GM12891 (cell line): Measurements from ENCODE around the gene SCN4A.
A peak's percentile ranks its signal among the peaks of the same experiment; 100 is the strongest.

Experiments used
- DNase-seq: peaks from one replicate; pipeline ENCODE4 v3.0.0; 2011; ENCODE audit warnings: low spot score; ENCODE audit not compliant: insufficient read length
- FAIRE-seq: peaks from 2 replicates; lab custom pipeline; 2011; peaks lifted over from hg19 to GRCh38; lab: Jason Lieb, UNC
- PAX5 ChIP-seq: IDR thresholded peaks from 2 replicates; pipeline ENCODE4 v1.6.1; 2011; ENCODE audit warnings: low read length, moderate library complexity, mild to moderate bottlenecking; ENCODE audit not compliant: insufficient read depth, severe bottlenecking
- POLR2A ChIP-seq: IDR thresholded peaks from 2 replicates; pipeline ENCODE4 v1.6.1; 2011; ENCODE audit warnings: low read depth, low read length, control low read depth
- POLR2AphosphoS5 ChIP-seq: IDR thresholded peaks from 2 replicates; pipeline ENCODE4 v1.6.1; 2011; ENCODE audit warnings: low read depth, low read length, control low read depth
- POU2F2 ChIP-seq: IDR thresholded peaks from 2 replicates; pipeline ENCODE4 v1.6.1; 2011; ENCODE audit warnings: low read depth, mild to moderate bottlenecking, control low read depth, low read length, moderate library complexity
- SPI1 ChIP-seq: IDR thresholded peaks from 2 replicates; pipeline ENCODE4 v1.6.1; 2011; ENCODE audit warnings: low read depth, low read length, control low read depth
- TAF1 ChIP-seq: IDR thresholded peaks from 2 replicates; pipeline ENCODE4 v1.6.1; 2011; ENCODE audit warnings: low read depth, low read length, control low read depth

Gene SCN4A

DNA sequence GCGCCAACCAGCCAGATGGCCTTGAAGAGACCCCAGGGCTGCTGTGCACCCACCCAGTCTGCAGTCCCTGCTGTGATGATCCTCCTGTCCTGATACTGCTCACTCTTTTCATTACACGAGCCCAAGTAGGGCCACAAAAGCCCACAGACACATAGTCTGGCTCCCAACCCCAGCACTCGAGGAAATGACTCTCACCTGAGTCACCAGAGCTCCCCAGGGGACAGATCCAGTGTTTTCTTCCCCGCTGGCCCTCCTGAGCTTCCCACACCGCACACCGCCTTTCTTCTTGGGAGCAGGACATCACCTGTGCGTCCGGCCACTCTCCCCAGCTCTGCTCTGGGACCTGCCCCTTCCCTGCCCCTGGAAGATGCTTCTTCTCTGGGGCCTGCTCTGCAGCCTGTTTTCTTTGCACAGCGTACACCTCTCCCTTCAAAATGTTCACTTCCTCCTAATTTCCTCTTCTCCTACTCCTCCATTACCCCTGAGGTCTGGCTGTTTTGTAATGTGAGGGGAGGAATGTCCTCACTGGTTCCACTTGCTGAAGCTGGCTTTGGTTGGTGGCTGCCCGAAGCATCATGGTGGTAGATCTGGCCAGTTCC lies 2.0 kb upstream of the SCN4A start:
- TF ChIP-seq TAF1 (no peak), POU2F2 (no peak), SPI1 (no peak), POLR2A (no peak), PAX5 (no peak), POLR2AphosphoS5 (no peak)
- FAIRE-seq: no peak
- DNase-seq: no peak

DNA sequence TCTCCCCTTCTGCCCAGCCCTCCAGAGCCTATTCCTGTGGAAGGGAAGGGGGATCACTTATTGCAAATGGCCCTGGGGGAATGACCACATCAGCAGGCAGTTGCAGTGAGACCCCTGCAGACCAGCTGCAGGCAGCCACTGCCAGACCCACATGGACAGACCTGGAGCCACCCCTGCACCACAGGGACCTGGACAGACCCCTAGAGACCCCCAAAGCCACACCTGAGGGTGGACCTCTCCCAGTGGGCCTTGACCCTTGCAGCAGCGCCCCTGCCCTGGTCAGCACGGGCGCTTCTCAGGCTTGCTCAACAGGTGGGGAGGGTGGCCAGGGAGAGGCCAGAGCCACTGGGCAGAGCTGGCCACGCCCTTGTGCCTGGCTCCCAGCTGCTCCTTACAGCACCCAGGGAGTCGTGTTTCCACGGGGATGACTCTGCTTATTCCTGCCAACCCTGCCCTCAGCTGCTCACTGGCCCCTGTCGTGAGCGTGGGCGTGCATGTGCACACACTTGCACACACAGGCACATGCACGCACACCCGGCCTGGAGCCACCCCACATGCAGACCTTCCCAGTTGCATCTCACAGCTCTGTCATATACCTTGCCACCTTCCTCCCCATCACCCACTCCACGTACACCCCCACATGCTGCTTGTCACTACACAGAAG lies 1.3 kb upstream of the SCN4A start:
- no peak for FAIRE-seq
- TF ChIP-seq POU2F2: no peak
- TF ChIP-seq TAF1: no peak
- no peak for TF ChIP-seq POLR2AphosphoS5
- TF ChIP-seq PAX5: no peak
- no peak for TF ChIP-seq SPI1
- TF ChIP-seq POLR2A: no peak
- DNase-seq: no peak

DNA sequence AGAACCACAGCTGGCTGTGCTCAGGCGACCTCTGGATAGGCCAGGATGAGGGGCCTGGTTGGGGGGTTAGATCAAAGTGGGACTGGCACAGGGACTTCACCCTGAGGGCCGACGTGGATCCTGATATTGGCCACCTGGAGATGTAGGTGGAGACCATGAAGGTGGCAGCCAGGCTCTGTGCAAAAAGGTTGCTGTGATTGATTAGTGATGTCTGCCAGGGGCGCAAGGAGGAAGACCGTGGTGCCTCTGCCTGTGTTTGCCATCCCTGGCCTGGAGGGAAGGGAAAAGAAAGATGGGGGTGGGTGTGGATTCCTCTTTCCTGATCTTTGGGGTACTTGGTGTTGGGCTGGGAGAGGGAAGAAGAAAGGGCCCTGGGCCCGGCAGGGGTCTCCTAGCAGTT lies 529 bp upstream of the SCN4A start:
- FAIRE-seq (no peak), DNase-seq (no peak)
- TF ChIP-seq PAX5 (no peak), SPI1 (no peak), POLR2AphosphoS5 (no peak), TAF1 (no peak), POU2F2 (no peak)

DNA sequence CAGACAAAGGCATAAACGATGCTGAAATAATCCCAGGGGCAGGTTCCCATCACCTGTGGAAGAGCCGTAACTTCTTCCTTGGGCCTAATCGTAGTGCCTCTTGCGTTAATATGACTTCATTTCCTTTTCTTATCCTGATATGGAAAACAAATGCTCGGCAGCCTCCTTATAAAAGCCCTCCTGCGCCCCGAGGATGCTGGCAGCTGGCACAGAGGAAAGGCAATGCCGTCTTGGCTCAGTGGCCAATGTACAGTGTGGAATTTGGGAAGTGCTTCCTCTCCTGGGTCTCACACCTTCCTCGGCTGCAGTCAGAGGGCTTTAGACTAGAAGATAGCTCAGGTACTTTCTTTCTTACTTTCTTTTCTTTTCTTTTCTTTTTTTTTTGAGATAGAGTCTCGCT lies 3.4 kb downstream of the SCN4A start:
- DNase-seq (no peak), FAIRE-seq (no peak)
- TF ChIP-seq POLR2AphosphoS5: no peak
- no peak for TF ChIP-seq POLR2A
- TF ChIP-seq PAX5: no peak
- TF ChIP-seq POU2F2: no peak
- no peak for TF ChIP-seq TAF1

DNA sequence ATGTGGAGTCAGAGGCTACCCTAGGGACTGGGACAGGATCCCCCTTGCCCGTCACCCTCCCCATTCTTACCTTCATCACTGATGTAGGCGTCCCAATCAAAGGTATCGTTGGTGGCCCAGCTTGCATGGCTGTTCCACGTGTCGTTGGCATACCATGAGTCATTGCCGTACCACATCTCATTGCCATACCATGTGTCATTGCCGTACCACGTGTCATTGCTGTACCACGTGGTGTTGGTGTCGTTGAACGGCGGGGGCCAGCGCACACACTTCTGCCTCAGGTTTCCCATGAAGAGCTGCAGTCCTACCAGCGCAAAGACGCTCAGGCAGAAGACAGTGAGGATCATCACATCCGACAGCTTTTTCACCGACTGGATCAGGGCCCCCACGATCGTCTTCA lies 4.8 kb downstream of the SCN4A start:
- TF ChIP-seq SPI1: no peak
- TF ChIP-seq POLR2AphosphoS5: no peak
- TF ChIP-seq PAX5: no peak
- no peak for TF ChIP-seq TAF1
- no peak for TF ChIP-seq POU2F2
- no peak for TF ChIP-seq POLR2A
- no peak for DNase-seq
- peak; percentile 78 for FAIRE-seq

DNA sequence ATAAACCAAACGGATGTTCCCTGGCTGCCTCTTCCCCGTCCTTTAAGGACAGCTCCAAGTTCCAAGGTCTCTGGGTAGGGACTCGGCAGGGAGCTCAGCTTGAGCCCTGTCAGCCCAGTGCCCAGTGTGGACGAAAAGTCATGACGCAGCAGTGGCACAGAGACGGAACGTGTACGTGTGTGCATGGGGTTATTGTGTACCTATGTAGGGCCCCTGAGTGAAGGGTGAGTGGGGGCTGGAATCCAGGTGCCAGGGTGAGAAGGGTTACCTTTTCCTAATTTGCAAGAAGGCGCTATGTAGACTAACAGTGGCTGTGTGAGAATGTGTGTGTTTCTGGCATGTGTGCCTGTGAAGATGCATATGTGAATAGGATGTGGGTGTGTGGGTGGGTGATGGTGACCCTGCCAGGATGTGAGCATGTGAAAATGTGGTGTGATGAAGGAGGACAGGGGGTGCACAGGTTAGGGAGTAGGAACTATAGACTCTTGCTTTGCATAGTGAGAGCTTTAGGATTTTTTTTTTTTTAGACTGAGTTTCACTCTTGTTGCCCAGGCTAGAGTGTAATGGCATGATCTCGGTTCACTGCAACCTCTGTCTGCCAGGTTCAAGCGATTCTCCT lies 6.0 kb downstream of the SCN4A start:
- DNase-seq (no peak), FAIRE-seq (peak; percentile 98)
- no peak for TF ChIP-seq PAX5
- no peak for TF ChIP-seq SPI1
- no peak for TF ChIP-seq POLR2A
- no peak for TF ChIP-seq TAF1
- peak; percentile 32; the same call in 1 of the 2 replicates for TF ChIP-seq POU2F2

DNA sequence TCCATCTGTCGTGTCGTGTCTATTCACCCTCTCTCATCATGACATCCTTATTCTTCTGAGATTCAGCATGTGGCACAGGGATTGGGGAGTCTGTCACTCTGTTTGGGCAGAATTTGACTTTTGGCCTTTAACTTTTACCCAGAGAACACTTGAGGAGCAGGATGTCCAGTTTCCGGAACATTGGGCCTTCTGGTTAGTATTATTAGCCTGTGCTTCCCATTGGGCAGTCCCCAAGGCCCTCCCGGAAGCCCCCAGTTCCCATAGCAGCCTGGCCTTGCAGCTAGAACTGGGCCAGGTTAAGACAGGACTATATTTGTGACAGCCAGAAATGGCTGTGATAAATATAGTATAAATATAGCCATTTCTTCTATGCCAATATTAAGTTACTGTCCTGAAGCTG lies 9.6 kb downstream of the SCN4A start:
- no peak for TF ChIP-seq PAX5
- no peak for TF ChIP-seq POLR2A
- TF ChIP-seq POU2F2: no peak
- no peak for TF ChIP-seq SPI1
- no peak for TF ChIP-seq TAF1
- TF ChIP-seq POLR2AphosphoS5: no peak
- FAIRE-seq (no peak), DNase-seq (no peak)

DNA sequence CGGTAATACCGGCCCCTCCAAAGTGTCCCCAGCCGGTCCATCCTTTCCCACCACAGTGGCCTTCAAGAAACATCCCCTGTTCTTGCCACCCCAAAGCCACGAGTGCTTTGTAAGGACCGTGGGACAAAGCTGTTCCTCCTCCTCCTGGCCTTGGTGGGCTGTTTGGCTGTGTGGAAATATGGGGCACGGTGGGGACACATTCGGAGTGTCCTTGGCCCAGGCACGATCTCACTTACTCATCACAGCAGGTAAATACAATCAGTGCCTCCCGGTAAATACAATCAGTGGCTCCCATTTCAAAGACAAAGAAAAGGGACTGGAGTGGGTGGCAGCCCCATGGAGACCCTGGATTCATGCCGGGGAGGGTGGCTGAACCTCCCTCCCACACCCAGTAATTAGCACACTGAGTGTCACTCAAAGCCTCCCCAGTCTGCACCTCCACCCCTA lies 10.4 kb downstream of the SCN4A start:
- TF ChIP-seq POU2F2: no peak
- TF ChIP-seq POLR2A: no peak
- FAIRE-seq: no peak

DNA sequence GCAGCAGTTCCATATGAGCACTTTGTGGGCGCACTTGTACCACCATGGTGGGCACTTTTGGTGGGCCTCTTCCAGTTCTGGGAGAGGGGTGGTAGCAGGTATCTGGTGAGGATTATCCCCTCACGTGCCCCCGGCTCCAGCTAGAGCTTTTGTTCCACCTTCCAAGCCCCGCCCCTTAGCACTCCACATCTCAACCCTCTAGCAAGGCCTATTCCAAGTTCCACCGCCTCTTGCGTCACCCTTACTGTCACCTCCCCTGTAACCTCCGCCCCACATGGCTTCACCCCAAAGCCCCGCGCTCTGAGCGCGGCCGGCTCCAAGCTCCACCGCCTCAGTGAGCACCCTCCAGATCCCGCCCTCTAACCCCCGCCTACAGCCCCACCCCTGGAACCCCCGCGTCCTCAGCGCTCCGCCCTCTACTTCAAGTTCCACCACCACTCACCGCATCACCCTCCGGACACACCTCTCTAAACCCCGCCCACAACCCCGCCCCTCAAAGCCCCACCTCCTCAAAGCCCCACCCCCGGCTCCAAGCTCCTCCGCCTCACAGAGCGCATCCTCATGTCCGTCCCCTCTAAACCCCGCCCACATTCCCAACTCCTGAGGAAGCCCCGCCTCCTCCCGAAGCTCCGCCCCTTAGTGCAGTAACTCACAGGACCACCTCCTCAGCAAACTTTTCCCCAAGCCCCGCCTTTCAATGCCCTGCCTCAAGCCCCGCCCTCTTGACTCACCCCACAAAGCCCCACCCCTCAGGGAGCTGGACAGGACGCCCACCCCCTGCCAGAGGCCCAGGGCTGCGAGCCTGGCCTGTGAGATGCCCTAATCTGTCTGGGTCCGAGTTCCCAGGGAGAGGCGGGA lies 11.1 kb downstream of the SCN4A start:
- DNase-seq (no peak), FAIRE-seq (peak; percentile 23)
- TF ChIP-seq POLR2A: no peak

More for the DNA sequence above, 10.4 kb downstream of the SCN4A start:
- DNase-seq: no peak

DNA sequence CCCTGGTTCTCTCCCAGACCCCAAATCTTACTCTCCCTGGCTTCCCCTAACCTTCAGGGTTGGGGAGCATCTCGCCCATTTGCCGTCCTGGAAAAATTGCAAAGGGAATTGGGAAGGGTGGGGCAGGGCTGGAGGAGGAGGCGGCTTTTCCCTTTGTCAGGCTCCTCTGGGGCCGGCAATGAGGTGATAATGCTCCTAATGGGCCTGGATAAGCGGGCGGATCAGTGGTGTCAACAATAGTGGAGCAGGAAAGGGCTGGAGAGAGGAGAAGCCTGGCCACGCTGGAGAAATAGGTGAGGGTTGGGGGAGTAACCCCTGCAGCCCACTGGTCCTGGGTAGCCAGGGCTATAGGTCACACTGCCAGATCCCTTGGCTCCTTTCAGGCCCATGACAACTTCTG lies 12.3 kb downstream of the SCN4A start:
- TF ChIP-seq PAX5: no peak
- no peak for TF ChIP-seq POU2F2
- TF ChIP-seq POLR2A: no peak
- TF ChIP-seq POLR2AphosphoS5: no peak
- no peak for TF ChIP-seq TAF1
- TF ChIP-seq SPI1: no peak
- FAIRE-seq (no peak), DNase-seq (no peak)
